GM12891 (cell line): ENCODE measurements around the gene CFL1.

Source experiments
- POLR2A ChIP-seq: IDR thresholded peaks from 2 replicates; pipeline ENCODE4 v1.6.1; 2011; ENCODE audit warnings: low read depth, low read length, control low read depth
- POLR2AphosphoS5 ChIP-seq: IDR thresholded peaks from 2 replicates; pipeline ENCODE4 v1.6.1; 2011; ENCODE audit warnings: low read depth, low read length, control low read depth
- TAF1 ChIP-seq: IDR thresholded peaks from 2 replicates; pipeline ENCODE4 v1.6.1; 2011; ENCODE audit warnings: low read depth, low read length, control low read depth

GRCh38 chr11:65816696-65817095 lies 41.3 kb downstream of the CFL1 start:
- no peak for TF ChIP-seq POLR2A
- no peak for TF ChIP-seq TAF1
- no peak for TF ChIP-seq POLR2AphosphoS5
